ENCODE results near the gene NR1H4. TPM values are rescaled to one million over a fixed set of nuclear protein-coding genes. Genes with fewer than 3 reads are reported as not detected.
"Not testable (repeated sequence)": the region's sequence is repeated elsewhere in the genome, so short reads cannot be mapped to it uniquely, and the experiment has no call there.

The NR1H4 gene
- total RNA-seq, 1 donor from 2014 or later = 0.13 TPM

DNA sequence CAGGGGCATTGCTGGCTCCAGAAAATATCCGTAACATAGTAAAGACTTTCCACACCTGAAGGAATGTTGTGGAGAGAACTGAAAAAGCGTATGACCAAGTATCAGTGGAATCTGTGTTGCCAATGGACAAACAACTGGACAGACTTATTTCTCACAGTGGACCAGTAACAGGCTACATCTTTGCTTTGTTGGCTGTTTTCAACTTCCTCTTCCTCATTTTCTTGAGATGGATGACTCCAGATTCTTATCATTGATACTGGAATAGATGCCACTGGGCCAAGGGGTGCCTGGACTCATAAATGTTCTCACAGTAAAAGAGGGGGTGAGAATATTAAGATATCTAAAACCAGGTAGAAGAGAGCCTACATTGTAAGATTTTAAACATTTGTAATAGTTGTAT is 106.2 kb downstream of the NR1H4 start:
- Histone ChIP-seq H3K36me3 (ENCODE audit: control insufficient read depth, insufficient read depth, low read length) (no peaks in the 10 kb centered on the region), H3K4me3 (ENCODE audit: low read depth, low read length) (no peak overlapping the region), H3K27me3 (ENCODE audit: control insufficient read depth, insufficient read depth, low read length) (no peaks in the 10 kb centered on the region)
- DNase-seq (ENCODE audit: low read depth) = no peak
- TF ChIP-seq, protein P1, sequence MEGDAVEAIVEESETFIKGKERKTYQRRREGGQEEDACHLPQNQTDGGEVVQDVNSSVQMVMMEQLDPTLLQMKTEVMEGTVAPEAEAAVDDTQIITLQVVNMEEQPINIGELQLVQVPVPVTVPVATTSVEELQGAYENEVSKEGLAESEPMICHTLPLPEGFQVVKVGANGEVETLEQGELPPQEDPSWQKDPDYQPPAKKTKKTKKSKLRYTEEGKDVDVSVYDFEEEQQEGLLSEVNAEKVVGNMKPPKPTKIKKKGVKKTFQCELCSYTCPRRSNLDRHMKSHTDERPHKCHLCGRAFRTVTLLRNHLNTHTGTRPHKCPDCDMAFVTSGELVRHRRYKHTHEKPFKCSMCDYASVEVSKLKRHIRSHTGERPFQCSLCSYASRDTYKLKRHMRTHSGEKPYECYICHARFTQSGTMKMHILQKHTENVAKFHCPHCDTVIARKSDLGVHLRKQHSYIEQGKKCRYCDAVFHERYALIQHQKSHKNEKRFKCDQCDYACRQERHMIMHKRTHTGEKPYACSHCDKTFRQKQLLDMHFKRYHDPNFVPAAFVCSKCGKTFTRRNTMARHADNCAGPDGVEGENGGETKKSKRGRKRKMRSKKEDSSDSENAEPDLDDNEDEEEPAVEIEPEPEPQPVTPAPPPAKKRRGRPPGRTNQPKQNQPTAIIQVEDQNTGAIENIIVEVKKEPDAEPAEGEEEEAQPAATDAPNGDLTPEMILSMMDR (IDR thresholded peaks at IDR 0.05; ENCODE audit: insufficient read depth, low read length, poor library complexity, severe bottlenecking) = no peak

DNA sequence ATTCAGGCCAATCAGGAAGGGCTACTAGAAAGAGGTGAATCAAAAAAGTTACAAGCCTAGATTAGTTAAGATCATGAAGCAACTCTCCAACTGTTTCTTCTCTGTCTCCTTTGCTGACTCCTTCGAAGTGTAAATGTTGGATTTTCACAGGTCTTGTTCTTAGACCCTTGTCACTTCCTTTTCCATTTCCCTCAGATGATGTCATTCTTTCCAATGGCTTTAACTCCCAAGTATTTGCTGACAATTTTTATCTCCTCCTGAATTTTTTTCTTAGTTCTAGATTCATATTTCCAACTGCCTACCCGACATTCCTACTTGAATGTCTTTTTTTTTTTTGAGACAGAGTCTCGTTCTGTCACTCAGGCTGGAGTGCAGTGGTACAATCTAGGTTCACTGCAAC is 110.6 kb downstream of the NR1H4 start:
- Histone ChIP-seq H3K36me3 (ENCODE audit: control insufficient read depth, insufficient read depth, low read length) (no peaks in the 10 kb centered on the region), H3K4me3 (ENCODE audit: low read depth, low read length) (no peak overlapping the region), H3K27me3 (ENCODE audit: control insufficient read depth, insufficient read depth, low read length) (no peaks in the 10 kb centered on the region)
- DNase-seq (ENCODE audit: low read depth) = no peak
- TF ChIP-seq, protein P1 (IDR thresholded peaks at IDR 0.05; ENCODE audit: insufficient read depth, low read length, poor library complexity, severe bottlenecking) = no peak

DNA sequence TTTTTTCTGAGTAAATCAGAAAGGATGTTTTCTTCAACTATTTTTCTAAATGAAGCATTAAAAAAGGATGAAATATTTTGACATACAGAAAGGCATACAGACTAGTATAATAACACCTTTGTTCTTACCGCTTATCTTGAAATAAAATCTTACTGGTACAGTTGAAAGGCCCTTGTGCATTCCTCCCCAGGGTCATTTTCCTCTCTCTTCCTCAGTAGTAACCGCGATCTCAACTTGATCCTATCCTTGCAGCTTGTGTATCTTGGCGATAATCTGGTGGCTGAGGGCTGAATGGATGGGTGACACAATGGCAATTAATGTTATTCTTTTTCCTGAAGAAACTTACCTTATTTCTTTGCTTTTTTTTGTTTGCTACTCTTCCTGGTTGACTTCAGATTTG is 118.3 kb downstream of the NR1H4 start:
- H3K27me3 ChIP-seq (ENCODE audit: control insufficient read depth, insufficient read depth, low read length) = no peaks in the 10 kb centered on the region
- no peak for DNase-seq (ENCODE audit: low read depth)
- TF ChIP-seq, protein P1 (IDR thresholded peaks at IDR 0.05; ENCODE audit: insufficient read depth, low read length, poor library complexity, severe bottlenecking) = no peak
- no peaks in the 10 kb centered on the region for H3K36me3 ChIP-seq (ENCODE audit: control insufficient read depth, insufficient read depth, low read length)
- H3K4me3 ChIP-seq (ENCODE audit: low read depth, low read length) = no peak overlapping the region

DNA sequence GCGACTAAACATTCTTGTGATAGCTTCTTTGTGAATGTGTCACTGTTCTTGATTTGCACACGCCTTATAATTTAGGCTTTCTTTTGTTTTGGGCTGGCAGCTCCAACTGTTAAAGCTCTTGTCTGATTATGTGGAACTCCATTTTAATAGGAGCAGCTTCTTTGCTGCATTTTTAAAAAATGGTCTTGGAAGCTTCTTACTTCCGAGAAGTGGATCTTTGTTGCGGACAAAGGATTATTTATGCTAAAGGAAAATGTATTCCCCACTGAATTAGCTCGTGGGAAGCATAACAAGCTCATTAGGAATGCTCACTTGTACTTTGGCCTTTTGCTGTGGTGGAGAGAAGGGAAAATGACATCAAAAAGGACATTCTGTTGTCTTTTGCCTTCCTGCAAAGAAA is 119.8 kb downstream of the NR1H4 start:
- TF ChIP-seq, protein P1 (IDR thresholded peaks at IDR 0.05; ENCODE audit: insufficient read depth, low read length, poor library complexity, severe bottlenecking) = no peak

DNA sequence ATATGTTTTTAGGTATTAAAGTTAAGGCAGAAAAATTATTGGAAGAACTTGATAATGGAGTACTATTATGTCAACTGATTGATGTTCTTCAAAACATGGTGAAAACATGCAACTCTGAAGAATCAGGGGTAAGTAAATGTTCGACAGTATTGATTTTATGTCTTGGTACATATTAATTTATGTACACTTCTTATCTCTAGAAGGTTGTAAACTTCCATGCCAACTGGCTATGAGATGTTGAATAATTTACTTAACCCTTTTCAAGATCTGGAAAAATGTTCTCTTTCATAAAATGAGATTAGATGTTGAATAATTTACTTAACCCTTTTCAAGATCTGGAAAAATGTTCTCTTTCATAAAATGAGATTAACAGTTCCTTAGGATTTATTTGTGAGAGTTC is 128.0 kb downstream of the NR1H4 start:
- no peaks in the 10 kb centered on the region for H3K27me3 ChIP-seq (ENCODE audit: control insufficient read depth, insufficient read depth, low read length)
- no peaks in the 10 kb centered on the region for H3K36me3 ChIP-seq (ENCODE audit: control insufficient read depth, insufficient read depth, low read length)
- no peak overlapping the region for H3K4me3 ChIP-seq (ENCODE audit: low read depth, low read length)
- DNase-seq (ENCODE audit: low read depth) = no peak
- TF ChIP-seq, protein P1 (IDR thresholded peaks at IDR 0.05; ENCODE audit: insufficient read depth, low read length, poor library complexity, severe bottlenecking) = no peak

More for the DNA sequence above, 119.8 kb downstream of the NR1H4 start:
- Histone ChIP-seq H3K36me3 (ENCODE audit: control insufficient read depth, insufficient read depth, low read length) (no peaks in the 10 kb centered on the region), H3K4me3 (ENCODE audit: low read depth, low read length) (no peak overlapping the region), H3K27me3 (ENCODE audit: control insufficient read depth, insufficient read depth, low read length) (no peaks in the 10 kb centered on the region)
- DNase-seq (ENCODE audit: low read depth) = no peak

DNA sequence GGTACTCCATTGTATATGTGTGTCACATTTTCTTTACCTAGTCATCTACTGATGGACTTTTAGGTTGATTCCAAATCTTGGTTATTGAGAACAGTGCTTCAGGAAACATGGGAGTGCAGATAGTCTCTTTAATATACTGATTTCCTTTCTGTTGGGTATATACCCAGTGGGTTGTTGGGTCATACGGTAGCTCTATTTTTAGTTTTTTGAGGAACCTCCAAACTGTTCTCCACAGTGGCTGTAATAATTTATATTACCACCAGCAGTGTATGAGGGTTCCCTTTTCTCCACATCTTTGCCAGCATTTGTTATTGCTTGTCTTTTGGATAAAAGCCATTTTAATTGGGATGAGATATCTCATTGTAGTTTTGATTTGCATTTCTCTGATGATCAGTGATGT is 129.3 kb downstream of the NR1H4 start:
- DNase-seq (ENCODE audit: low read depth); H3K4me3 ChIP-seq (ENCODE audit: low read depth, low read length): not testable (repeated sequence)

More for the DNA sequence above, 129.3 kb downstream of the NR1H4 start:
- H3K27me3 ChIP-seq (ENCODE audit: control insufficient read depth, insufficient read depth, low read length); H3K36me3 ChIP-seq (ENCODE audit: control insufficient read depth, insufficient read depth, low read length): not testable (repeated sequence)
